ENCODE measurements around the gene SUZ12.
A peak's percentile ranks its signal among the peaks of the same experiment; 100 is the strongest.
"Not testable (repeated sequence)": the region's sequence is repeated elsewhere in the genome, so short reads cannot be mapped to it uniquely, and the experiment has no call there.

Gene SUZ12

DNA sequence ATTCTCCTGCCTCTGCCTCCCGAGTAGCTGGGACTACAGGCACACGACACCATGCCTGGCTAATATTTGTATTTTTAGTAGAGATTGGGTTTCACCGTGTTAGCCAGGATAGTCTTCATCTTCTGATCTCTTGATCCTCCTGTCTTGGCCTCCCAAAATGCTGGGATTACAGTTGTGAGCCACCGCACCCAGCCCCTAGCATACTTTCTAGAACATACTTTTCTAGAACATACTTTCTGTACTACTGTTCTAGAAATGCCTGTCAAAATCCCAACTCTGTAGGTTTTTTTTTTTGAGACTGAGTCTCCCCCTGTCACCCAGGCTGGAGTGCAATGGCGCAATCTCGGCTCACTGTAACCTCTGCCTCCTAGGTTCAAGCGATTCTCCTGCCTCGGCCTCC lies 27.3 kb downstream of the SUZ12 start:
- DNase-seq (ENCODE audit: low read depth): not testable (repeated sequence)

DNA sequence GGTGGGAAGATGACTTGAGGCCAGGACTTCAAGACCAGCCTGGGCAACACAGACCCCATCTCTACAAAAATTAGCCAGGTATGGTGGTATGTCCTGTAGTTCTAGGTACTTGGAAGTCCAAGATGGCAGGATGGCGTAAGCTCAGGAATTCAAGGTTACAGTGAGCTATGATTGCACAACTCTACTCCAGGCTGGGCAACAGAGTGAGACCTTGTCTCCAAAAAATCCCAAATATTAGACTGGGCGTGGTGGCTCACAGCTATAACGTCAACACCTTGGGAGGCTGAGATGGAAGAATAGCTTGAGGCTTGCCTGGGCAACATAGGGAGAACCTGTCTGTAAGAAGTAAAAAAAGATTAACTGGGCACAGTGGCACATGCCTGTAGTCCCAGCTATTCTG lies 30.8 kb downstream of the SUZ12 start:
- DNase-seq (ENCODE audit: low read depth): no peak

DNA sequence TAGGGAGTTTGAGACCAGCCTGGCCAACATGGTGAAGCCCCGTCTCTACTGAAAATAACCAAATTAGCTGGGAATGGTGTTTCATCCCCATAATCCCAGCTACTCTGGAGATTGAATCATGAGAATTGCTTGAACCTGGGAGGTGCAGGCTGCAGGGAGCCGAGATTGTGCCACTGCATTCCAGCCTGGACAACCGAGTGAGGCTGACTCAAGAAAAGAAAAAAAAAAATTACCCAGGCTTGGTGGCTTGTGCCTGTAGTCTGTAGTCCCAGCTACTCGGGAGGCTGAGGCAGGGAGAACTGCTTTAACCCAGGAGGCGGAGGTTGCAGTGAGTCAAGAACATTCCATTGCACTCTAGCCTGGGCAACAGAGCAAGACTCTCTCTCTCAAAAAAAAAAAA lies 33.6 kb downstream of the SUZ12 start:
- not testable (repeated sequence) for DNase-seq (ENCODE audit: low read depth)

DNA sequence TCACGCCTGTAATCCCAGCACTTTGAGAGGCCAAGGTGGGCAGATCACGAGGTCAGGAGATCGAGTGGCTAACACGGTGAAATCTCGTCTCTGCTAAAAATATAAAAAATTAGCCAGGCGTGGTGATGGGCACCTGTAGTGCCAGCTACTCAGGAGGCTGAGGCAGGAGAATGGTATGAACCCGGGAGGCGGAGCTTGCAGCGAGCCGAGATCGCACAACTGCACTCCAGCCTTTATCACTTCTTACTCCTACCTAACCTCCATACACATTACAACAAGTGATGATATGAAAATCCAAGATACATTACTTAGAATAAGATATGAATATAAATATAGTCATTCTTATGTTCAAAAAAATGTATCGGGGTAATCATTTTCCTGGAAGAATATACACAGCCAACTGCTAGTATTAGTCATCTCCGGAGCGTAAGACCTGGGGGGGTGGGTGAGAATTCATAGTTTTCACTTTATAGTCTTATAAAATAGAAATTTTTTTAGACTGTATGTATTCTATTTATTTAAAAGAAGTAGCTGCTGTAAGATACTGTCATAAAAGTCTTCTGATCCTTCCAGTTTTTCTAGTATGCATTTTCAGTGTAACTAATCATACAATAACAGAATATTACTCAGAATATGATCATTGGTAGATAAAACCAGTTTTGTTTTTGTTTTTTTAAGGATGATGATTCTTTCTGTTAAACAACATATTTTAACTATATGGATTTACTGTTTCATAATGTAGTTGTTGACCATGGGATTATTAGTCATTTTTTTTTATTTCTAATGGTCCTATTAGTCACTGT lies 37.7 kb downstream of the SUZ12 start:
- DNase-seq (ENCODE audit: low read depth): not testable (repeated sequence)

DNA sequence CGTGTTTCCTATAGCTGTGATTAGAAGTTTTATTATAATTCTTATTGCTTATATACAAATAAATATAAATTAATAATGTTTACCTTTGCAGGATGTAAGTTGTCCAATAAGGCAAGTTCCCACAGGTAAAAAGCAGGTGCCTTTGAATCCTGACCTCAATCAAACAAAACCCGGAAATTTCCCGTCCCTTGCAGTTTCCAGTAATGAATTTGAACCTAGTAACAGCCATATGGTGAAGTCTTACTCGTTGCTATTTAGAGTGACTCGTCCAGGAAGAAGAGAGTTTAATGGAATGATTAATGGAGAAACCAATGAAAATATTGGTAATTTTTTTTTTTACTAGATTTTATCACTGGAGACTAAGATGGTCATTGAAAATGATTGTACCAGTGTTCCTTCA lies 38.6 kb downstream of the SUZ12 start:
- not testable (repeated sequence) for DNase-seq (ENCODE audit: low read depth)

DNA sequence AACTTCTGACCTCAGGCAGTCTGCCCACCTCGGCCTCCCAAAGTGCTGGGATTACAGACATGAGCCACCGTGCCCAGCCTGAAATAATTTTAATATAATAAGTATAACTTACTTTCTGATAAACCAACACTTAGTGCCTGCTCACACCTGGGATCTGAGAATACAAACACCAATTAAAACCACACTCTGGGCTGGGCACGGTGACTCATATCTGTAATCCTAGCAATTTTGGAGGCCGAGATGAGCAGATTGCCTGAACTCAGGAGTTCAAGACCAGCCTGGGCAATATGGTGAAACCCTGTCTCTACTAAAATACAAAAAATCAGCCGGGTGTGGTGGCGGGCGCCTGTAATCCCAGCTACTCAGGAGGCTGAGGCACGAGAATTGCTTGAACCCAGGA lies 55.0 kb downstream of the SUZ12 start:
- not testable (repeated sequence) for DNase-seq (ENCODE audit: low read depth)

DNA sequence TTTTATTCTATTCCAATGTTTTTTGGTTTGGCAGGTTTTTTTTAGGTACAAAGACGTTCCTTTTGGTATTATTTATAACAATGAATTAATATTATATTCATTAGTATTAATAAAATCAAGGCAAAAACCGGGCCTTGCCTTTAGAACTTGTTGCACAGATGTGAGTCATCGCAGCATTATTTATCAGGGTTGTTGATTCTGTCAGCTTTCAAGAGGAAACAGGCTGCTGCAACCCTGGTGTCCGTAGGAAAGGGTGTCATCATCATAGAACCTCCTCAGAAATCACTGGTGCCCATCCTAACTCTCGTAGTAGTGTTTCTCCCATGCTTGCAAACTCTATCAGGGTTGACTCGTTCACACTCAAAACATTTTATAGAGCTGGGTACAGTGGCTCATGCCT lies 60.2 kb downstream of the SUZ12 start:
- no peak for DNase-seq (ENCODE audit: low read depth)

DNA sequence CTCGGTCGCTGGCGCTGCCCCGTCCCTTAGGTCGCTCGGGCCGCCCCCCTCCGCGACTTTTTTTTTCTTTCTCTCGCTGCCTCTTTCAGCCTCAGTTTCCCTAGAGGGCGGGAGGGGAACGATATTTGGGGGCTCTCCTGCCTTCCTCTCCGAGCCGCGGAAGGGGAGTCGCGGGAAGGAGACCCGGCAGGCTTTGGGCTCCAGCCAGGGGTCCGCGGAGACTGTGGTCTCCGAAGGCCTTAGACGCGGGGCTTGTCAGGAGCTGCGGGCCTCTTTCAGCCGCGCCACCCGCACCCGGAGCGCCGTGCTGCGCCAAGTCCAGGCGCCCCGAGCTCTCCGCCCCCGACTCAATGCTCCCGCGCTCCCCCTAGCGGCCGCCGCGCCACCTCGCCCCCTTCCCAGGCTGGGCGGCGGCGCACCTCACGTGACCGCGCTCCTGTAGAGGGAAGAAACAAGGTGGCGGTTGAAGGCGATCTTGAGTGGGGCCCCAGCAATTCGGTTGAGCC lies 70.2 kb downstream of the SUZ12 start, which contains the start of gene LRRC37B:
Gene LRRC37B, plus strand, starts transcription at position 427 of the 506 bp plus-strand sequence. CDS start 14,010 bp downstream, outside the sequence.
- DNase-seq (ENCODE audit: low read depth): peak; percentile 77

DNA sequence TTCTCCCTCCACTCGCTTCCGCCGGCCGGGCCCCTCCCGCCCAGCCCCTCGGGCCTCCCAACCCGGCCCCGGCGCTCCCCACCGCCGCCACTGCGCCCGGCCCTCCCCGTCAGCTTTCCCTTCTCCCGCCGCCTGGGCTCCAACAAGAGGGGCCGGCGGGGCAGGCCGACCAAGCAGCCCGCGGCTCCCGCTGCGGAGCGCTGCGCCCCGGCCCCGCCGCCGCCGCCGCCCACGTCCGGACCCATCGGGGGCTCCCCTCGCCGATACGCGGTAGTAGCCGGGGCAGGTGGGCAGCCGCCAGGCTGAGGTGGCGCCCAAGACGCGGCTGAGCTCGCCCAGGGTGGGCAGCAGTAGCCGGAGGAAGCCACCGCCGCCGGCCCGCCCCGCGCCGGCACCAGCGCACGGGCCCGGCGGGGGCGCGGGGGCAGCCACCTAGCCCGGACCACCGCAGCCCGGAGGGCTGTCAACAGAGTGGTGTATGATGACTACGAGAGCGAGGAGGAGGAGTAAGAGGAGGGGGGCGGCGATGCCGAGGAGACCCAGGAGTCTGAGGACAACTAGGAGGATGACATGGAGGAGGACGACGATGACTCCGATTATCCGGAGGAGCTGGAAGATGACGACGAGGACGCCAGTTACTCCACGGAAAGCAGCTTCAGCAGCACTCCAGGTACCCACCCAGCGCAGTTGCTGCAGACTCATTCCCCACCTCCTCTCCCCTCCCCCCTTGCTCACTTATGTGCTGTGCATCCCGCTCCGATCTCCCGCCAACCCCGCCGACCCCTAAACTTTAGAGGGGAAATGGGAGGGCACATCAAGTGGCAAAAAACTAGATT lies 70.9 kb downstream of the SUZ12 start:
- peak; percentile 14 for DNase-seq (ENCODE audit: low read depth)

DNA sequence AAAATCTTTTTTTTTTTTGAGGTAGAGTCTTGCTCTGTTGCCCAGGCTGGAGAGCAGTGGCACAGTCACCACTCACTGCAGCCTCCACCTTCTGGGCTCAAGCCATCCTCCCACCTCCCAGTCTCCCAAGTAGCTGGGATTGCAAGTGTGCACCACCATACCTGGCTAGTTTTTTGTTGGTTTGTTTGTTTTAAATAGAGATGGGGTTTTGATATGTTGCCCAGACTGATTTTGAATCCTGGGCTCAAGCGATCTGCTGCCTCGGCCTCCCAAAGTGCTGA lies 72.4 kb downstream of the SUZ12 start:
- no peak for DNase-seq (ENCODE audit: low read depth)

DNA sequence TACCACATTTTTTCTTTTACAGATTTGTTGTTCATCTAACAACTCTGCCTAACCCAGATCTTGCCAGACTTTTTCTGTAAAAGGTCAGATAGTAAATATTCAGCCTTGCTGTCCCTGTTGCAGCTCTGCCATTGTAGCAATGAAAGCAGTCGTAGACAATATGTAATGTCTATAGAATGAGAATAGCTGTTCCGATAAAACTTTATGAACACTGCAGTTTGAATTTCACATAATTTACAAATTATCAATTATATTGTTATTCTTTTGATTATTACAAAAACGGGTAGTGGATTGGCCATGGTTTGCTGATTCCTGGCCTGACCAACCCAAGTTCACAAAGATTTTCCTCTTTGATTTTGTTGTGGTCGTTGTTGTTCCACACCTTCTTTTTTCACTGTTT lies 73.3 kb downstream of the SUZ12 start:
- DNase-seq (ENCODE audit: low read depth): no peak

DNA sequence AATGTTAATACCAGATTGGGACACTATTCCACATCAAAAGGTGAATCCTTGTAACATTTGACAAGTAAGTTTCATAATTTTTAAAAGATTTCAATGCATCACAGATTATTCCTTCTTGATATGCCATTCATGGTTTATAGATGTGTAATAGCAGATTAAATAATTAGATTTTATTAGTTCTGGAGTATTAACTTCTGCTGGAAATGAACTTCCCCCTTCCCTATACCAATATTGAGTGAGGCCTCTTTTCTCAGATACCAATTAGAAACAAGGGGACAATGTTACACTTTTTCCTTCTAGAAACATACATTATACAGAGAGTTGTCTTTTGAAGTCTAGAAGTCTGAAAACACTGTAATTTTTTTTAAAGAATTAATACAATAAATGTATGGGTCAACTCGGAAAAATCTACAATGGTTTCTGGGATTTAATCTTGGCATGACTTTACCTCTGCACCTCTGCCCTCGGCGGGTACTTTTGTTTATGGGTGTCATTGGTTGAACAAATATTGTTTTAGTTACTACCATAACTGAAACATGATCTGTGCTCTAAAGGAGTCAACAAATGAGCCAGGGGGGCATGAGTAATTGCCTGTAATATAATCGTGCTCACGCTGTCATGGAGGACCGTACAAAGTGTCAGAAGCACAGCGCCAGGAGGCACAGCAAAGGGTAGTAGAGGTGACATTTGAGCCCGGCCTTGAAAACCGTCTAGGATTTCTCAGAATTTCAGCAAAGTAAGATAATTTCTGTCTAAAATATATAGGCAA lies 78.6 kb downstream of the SUZ12 start:
- DNase-seq (ENCODE audit: low read depth): no peak

DNA sequence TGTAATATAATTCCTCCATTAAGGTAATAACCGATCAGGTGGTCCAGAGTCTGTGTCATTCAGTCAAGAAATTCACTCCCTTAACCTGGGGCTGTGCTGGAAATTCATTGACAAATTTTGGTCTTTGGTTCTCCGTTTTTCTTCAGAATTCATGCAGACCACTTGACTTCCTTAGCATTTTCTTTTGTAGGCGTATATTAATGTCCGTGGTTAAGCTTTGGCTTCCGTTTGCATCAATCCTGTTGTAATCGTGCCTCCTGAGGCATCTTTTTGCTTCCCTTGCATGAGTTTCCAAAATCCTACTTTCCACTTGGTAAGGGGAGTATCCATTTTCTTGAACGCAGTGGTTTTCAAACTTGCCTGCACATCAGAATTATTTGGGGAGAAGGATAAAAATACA lies 79.4 kb downstream of the SUZ12 start:
- no peak for DNase-seq (ENCODE audit: low read depth)

DNA sequence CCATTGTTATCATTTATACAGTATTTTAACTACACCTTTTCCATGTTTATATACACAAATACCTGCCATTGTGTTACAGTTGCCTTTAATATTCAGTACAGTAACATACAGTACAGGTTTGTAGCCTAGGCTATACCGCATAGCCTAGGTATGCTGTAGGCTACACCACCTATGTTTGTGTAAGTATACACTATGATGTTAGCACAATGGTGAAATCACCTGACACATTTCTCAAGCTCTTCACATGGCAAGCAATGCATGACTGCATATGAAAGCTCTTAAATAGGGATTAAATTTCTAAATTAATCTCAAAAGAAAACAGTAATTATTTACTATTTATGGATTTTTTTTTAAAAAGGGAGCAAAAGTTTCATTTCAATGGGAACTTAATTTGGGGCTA lies 82.4 kb downstream of the SUZ12 start:
- no peak for DNase-seq (ENCODE audit: low read depth)

DNA sequence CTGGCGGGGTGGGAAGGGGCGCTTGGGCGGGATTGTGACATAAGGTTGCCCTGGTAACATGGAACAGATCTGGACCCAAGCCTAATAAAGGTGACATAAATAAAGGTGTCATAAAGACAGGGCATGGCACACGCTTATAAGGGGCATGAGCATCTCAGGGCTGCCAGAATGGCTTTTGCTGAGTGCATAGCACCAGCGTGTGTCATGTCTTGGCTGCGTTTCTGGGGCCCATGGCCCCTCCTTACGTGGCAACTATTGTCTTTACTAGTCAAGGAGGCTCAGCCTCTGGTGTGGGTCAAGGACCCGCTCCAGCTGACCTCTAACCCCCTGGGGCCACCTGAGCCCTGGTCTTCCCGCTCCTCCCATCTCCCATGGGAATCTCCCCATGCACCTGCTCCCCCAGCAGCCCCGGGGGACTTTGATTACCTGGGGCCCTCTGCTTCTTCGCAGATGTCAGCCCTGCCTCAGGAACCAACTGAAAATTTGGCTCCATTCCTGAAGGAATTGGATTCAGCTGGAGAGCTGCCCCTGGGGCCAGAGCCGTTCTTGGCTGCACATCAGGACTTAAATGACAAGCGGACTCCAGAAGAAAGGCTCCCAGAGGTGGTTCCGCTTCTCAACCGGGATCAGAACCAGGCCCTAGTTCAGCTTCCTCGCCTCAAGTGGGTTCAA lies 84.3 kb downstream of the SUZ12 start:
- DNase-seq (ENCODE audit: low read depth): no peak

DNA sequence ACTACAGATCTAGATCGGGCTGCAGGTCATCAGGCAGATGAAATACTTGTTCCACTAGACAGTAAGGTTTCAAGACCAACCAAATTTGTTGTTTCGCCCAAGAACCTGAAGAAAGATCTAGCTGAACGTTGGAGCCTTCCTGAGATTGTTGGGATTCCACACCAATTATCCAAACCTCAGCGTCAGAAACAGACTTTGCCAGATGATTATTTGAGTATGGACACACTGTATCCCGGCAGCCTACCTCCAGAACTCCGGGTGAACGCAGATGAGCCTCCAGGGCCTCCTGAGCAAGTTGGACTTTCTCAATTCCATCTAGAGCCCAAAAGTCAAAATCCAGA lies 84.8 kb downstream of the SUZ12 start:
- DNase-seq (ENCODE audit: low read depth): no peak

DNA sequence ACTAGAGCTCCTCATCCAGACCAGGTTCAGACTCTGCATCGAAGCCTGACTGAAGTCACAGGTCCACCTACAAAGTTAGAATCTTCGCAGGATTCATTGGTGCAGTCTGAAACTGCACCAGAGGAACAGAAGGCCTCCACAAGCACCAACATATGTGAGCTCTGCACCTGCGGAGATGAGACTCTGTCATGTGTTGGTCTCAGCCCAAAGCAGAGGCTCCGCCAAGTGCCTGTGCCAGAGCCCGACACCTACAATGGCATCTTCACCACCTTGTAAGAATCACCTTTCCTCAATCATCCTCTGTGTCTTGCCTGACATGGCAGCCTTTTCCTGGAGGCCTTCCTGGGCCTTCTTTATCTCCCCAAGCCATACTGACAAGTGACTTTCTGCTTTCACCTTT lies 85.7 kb downstream of the SUZ12 start:
- not testable (repeated sequence) for DNase-seq (ENCODE audit: low read depth)

DNA sequence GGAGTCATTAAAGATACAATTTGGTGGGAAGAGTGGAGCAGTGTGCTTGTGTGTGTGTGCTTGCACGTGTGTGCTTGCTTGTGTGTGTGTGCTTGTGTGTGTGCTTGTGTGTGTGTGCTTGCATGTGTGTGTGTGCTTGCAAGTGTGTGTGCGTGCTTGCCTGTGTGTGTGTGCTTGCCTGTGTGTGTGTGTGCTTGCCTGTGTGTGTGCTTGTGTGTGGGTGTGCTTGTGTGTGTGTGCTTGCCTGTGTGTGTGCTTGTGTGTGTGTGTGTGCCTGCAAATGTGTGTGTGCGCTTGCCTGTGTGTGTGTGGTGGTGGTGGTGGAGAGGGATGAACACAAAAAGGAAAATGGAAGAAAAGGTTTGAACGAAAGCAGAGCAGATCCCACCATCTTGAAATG lies 90.5 kb downstream of the SUZ12 start:
- not testable (repeated sequence) for DNase-seq (ENCODE audit: low read depth)

DNA sequence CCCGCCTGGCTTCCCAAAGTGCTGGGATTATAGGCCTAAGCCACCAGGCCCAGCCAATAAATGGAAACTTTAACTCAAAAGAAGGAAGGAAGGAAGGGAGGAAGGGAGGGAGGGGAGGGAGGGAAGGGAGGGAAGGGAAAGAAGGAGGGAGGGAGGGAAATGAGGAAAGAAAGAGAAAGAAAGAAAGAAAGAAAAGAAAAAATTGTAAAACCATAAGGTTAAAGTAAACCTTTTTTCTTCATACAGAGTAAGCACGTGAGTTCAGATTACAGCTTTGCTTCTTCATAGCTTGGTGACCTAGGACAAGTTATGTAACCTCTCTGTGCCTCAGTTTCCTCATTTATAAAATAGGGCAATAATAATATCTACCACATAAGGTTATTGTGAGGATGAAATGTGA lies 96.4 kb downstream of the SUZ12 start:
- no peak for DNase-seq (ENCODE audit: low read depth)

DNA sequence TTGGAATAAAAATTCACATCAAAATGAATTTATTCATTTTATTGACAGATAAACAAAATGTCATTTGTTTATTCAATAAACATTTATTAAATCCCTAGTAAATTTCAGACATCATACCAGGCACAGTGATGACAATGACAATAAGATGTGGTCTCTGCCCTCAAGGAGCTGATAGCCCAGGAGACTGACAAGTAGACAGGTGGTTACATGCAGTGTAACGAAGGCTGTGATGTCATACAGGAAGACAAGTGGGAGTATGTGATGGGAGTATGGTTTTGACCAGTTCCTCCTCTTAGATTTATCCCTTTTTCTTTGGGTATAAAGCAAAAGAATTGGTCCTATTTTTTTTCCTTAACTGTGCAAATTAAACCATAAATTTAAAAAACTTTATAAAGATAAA lies 97.0 kb downstream of the SUZ12 start:
- DNase-seq (ENCODE audit: low read depth): not testable (repeated sequence)

DNA sequence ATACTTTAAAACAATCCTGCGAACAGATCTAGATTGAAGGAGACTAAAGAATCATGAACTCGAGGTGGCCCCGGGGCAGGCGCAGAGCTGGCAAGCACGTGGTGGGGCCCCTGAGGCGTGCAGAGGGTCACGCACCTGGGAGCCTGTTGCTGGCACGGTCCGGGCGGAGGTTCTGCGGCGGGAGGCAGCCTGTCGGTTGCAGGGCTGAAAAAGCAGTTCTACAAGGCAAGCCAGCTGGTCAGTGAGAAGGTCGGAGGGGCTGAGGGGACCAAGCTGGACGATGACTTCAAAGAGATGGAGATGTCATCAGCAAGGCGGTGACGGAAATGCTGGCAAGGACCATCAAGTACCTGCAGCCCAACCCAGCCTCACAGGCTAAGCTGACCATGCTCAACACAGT lies 103.4 kb downstream of the SUZ12 start:
- DNase-seq (ENCODE audit: low read depth): not testable (repeated sequence)

DNA sequence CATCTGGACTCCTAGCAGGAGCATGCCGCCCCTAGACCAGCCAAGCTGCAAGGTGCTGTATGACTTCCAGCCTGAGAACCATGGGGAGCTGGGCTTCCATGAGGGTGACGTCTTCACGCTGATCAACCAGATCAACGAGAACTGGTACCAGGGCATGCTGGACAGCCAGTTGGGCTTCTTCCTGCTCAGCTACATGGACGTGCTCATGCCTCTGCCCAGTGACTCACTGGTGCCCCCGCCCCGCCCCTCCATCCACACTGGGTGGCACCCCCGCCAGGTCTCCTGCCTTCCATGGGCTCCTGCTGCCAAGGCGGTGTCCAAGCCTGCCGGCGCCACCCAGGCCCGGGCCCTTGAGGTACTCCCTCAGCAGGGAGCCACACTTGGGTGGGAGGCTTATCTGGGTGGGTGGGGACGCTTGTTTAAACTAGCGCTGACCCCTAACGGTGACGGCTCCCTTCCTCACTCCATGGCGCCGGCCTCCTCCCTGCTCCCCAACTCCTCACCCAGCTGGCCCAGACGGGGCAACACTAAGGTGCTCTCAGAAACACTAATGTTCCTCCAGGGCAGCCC lies 104.6 kb downstream of the SUZ12 start:
- DNase-seq (ENCODE audit: low read depth): not testable (repeated sequence)
